AG09319 (cell line): ENCODE data around the gene PRSS48.

Source experiments
- DNase-seq: peaks from one replicate; pipeline ENCODE4 v3.0.0-alpha.2; 2010; ENCODE audit warnings: low read depth; ENCODE audit errors: extremely low read depth
- CTCF ChIP-seq: IDR thresholded peaks from 2 replicates; pipeline ENCODE4 v1.5.1; 2011; ENCODE audit warnings: low read depth, mild to moderate bottlenecking, inconsistent platforms, low read length, moderate library complexity

The PRSS48 gene

GRCh38 chr4:151236036-151236435 is 40.9 kb upstream of the PRSS48 start:
- DNase-seq = no peak
- TF ChIP-seq CTCF = no peak

- TF ChIP-seq CTCF = no peak; the same call in none of the 2 replicates
- no peak for DNase-seq
Measured at GRCh38 chr4:151238477-151238876, 38.5 kb upstream of the PRSS48 start.

- TF ChIP-seq CTCF = no peak
- no peak for DNase-seq
Measured at GRCh38 chr4:151239608-151240007, 37.4 kb upstream of the PRSS48 start.

- no peak for TF ChIP-seq CTCF
Measured at GRCh38 chr4:151242305-151242704, 34.7 kb upstream of the PRSS48 start.

GRCh38 chr4:151246742-151247141 is 30.2 kb upstream of the PRSS48 start:
- TF ChIP-seq CTCF = no peak

More at GRCh38 chr4:151242305-151242704, 34.7 kb upstream of the PRSS48 start:
- DNase-seq = no peak

GRCh38 chr4:151247395-151247794 is 29.6 kb upstream of the PRSS48 start:
- no peak for DNase-seq
- TF ChIP-seq CTCF = no peak

More at GRCh38 chr4:151246742-151247141, 30.2 kb upstream of the PRSS48 start:
- DNase-seq = no peak

GRCh38 chr4:151248519-151248918 is 28.4 kb upstream of the PRSS48 start:
- no peak for DNase-seq
- TF ChIP-seq CTCF = no peak
